MCF 10A (cell line): ENCODE results near the gene TRMT10A. TPM values are rescaled to one million over a fixed set of nuclear protein-coding genes. Genes with fewer than 3 reads are reported as not detected.

Experiments
- BruUV-seq: library from RNA; stranded (reverse); fragments of 400-500 nt; replicated peaks from 2 replicates; lab custom pipeline; 2021; lab: Mats Ljungman, UMichigan
- CTCF ChIA-PET: fragments of 300-600 bp; sonication (Branson Sonifier 250); formaldehyde crosslinking; extraction: SDS; loops from one replicate; lab custom pipeline; 2021; ENCODE audit warnings: antibody characterized with exemption, inconsistent platforms; lab: Yijun Ruan, JAX
- POLR2A ChIA-PET: fragments of 300-600, 350-650 bp; sonication (Branson Sonifier 250); formaldehyde crosslinking; extraction: SDS; loops from one replicate; lab custom pipeline; 2020; ENCODE audit warnings: antibody characterized with exemption, inconsistent platforms; lab: Yijun Ruan, JAX
- DNase-seq: peaks from one replicate; pipeline ENCODE4 v3.0.0-alpha.2; 2018; ENCODE audit not compliant: unreplicated experiment
- H3K27ac Mint-ChIP-seq: one replicate; pipeline ENCODE4 v1.8.0; 2022; ENCODE audit warnings: mild to moderate bottlenecking, low read depth, mixed read lengths; ENCODE audit not compliant: unreplicated experiment
- H3K27me3 Mint-ChIP-seq: one replicate; pipeline ENCODE4 v1.8.0; 2022; ENCODE audit warnings: mixed read lengths; ENCODE audit not compliant: insufficient read depth, unreplicated experiment
- H3K36me3 Mint-ChIP-seq: one replicate; pipeline ENCODE4 v1.8.0; 2022; ENCODE audit warnings: mild to moderate bottlenecking, moderate library complexity, mixed read lengths; ENCODE audit not compliant: insufficient read depth, unreplicated experiment
- H3K4me1 Mint-ChIP-seq: one replicate; pipeline ENCODE4 v1.8.0; 2022; ENCODE audit warnings: mixed read lengths; ENCODE audit not compliant: insufficient read depth, unreplicated experiment
- H3K4me3 Mint-ChIP-seq: one replicate; pipeline ENCODE4 v1.8.0; 2022; ENCODE audit warnings: mild to moderate bottlenecking, moderate library complexity, mixed read lengths; ENCODE audit not compliant: unreplicated experiment
- H3K9me3 Mint-ChIP-seq: one replicate; pipeline ENCODE4 v1.8.0; 2022; ENCODE audit warnings: mixed read lengths; ENCODE audit not compliant: unreplicated experiment
- CTCF ChIP-seq: fragments of 200-600 bp; IDR thresholded peaks from one replicate; pipeline ENCODE4 v1.8.0; 2022; ENCODE audit warnings: antibody characterized with exemption, mild to moderate bottlenecking; ENCODE audit not compliant: unreplicated experiment
- intact Hi-C: fragments of 100-400 bp; cut with micrococcal nuclease; formaldehyde crosslinking; loops from 2 replicates; pipeline ENCODE4 v1.14.1; 2022
- total RNA-seq: library from RNA; stranded (reverse); gene quantifications from 2 replicates; pipeline ENCODE4 v1.2.3, GENCODE V29; 2022

The TRMT10A gene
- total RNA-seq, 1 experiment from 2014 or later: 19.1 TPM

DNA sequence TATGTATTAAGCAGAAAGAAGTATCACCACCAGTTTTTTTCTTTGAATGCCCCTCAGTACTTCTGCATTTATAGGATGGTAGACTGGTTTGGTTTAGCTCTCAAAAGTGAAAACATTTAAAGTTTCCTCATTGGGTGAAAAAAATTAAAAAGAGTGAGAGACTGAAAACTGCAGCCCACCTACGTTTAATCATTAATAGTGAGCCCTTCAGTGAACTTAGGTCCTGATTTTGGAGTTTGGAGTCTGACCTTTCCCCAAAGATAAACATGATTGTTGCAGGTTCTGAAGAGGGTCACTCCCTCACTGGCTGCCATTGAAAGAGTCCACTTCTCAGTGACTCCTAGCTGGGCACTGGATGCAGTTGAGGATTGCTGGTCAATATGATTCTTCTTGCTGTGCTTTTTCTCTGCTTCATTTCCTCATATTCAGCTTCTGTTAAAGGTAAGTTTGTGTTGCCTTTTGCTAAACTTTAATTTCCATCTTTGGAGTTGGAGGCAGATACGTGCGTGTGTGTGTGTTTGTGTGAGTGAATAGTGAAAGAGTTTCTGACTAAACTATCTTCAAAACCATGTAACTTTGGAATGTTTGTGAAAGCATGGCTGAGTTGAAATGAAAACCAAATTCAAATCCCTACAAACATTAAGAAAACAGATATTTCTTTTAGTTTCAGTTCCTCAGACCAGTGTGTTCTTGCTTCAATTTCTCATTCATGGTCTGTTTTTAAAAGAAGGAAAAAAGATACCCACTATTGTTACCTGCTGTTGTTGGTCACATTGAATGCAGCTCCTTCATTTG lies 10.9 kb upstream of the TRMT10A start, which contains the start of gene MTTP:
Gene MTTP (plus strand): TSS at position 295 of the 795 bp plus-strand sequence. CDS start 86 bp downstream, at position 381.
- DNase-seq: no peak
- POLR2A ChIA-PET: interaction anchor here (0.7 kb wide), 1 partner anchor 11 kb away, joined by 3 read pairs; no protein-coding TSS in a partner anchor
- H3K4me1 Mint-ChIP-seq: no peaks in the 10 kb centered on the region
- BruUV-seq: no TSS peak
- CTCF ChIA-PET: no interaction called here
- H3K9me3 Mint-ChIP-seq: no peaks in the 10 kb centered on the region
- H3K27ac Mint-ChIP-seq: no peak within 1 kb of the TSS
- intact Hi-C loops: no loop called here
- TF ChIP-seq CTCF: no peak
- no peaks in the 10 kb centered on the region for H3K36me3 Mint-ChIP-seq
- peaks cover 50% of the 10 kb centered on the region for H3K27me3 Mint-ChIP-seq
- no peak within 1 kb of the TSS for H3K4me3 Mint-ChIP-seq

GRCh38 chr4:99573735-99574368 lies 10.0 kb upstream of the TRMT10A start:
- H3K4me1 Mint-ChIP-seq: no peaks in the 10 kb centered on the region
- ChIA-PET POLR2A (interaction anchor here (0.6 to 2.1 kb wide), 4 partner anchors 10 to 154 kb away, joined by 3 to 19 read pairs (median 5); partner anchors contain the start of gene TRMT10A), CTCF (interaction anchor here (0.8 to 1.2 kb wide), 2 partner anchors 35 to 42 kb away, joined by 3 to 4 read pairs; no protein-coding TSS in a partner anchor)
- intact Hi-C loops: no loop called here
- TF ChIP-seq CTCF: no peak
- BruUV-seq: no TSS peak
- no peak overlapping the region for H3K4me3 Mint-ChIP-seq
- no peak overlapping the region for H3K27ac Mint-ChIP-seq
- H3K27me3 Mint-ChIP-seq: peaks cover 59% of the 10 kb centered on the region
- no peaks in the 10 kb centered on the region for H3K9me3 Mint-ChIP-seq
- no peaks in the 10 kb centered on the region for H3K36me3 Mint-ChIP-seq
- DNase-seq: no peak

GRCh38 chr4:99572527-99573240 lies 8.8 kb upstream of the TRMT10A start:
- no peak for TF ChIP-seq CTCF
- Mint-ChIP-seq H3K4me1 (no peaks in the 10 kb centered on the region), H3K27ac (no peak overlapping the region), H3K4me3 (no peak overlapping the region), H3K9me3 (no peaks in the 10 kb centered on the region), H3K27me3 (peaks cover 64% of the 10 kb centered on the region), H3K36me3 (no peaks in the 10 kb centered on the region)
- POLR2A ChIA-PET: interaction anchor here (0.9 to 2.1 kb wide), 9 partner anchors 9 to 376 kb away, joined by 3 to 19 read pairs (median 3); partner anchors contain the start of genes DAPP1, DNAJB14, LAMTOR3 and TRMT10A
- intact Hi-C loops: no loop called here
- CTCF ChIA-PET: interaction anchor here (0.6 to 1.5 kb wide), 4 partner anchors 36 to 236 kb away, joined by 3 to 7 read pairs (median 4); no protein-coding TSS in a partner anchor
- peak; percentile 69 for DNase-seq
- no TSS peak for BruUV-seq
